IMR-90 (cell line): Measurements from ENCODE around the gene ROMO1. TPM values are rescaled to one million over a fixed set of nuclear protein-coding genes. Genes with fewer than 3 reads are reported as not detected.
"Not testable (repeated sequence)": the region's sequence is repeated elsewhere in the genome, so short reads cannot be mapped to it uniquely, and the experiment has no call there.

Experiments used
- ATAC-seq: fragments of 200-7000 bp; cut with Tn5 transposase; 2 replicates; pipeline ENCODE4 v1.9.1; 2020; ENCODE audit warnings: low read depth, mild to moderate bottlenecking, moderate library complexity
- BruUV-seq: library from RNA; stranded (reverse); fragments of 400-500 nt; replicated peaks from 2 replicates; lab custom pipeline; 2021; lab: Mats Ljungman, UMichigan
- CTCF ChIA-PET: fragments of 300-600 bp; formaldehyde crosslinking; extraction: SDS; loops from one replicate; lab custom pipeline; 2021; ENCODE audit warnings: antibody characterized with exemption; lab: Yijun Ruan, JAX
- POLR2A ChIA-PET: fragments of 300-600 bp; sonication (Branson Sonifier 250); formaldehyde crosslinking; loops from one replicate; lab custom pipeline; 2022; ENCODE audit warnings: antibody characterized with exemption; ENCODE audit not compliant: unreplicated experiment; lab: Charles Lee
- DNase-seq: peaks from one replicate; pipeline ENCODE4 v3.0.0; 2013
- H2AFZ ChIP-seq: replicated peaks from 2 replicates; pipeline ENCODE3; 2013; ENCODE audit warnings: low read length, mild to moderate bottlenecking; ENCODE audit not compliant: poor library complexity
- H2AK5ac ChIP-seq: 2 replicates; pipeline ENCODE4 v1.6.1; 2013; ENCODE audit warnings: low read depth, low read length, inconsistent platforms
- H2AK9ac ChIP-seq: replicated peaks from 2 replicates; pipeline ENCODE3; 2013; ENCODE audit warnings: mild to moderate bottlenecking, low read depth, low read length, moderate library complexity; ENCODE audit not compliant: poor library complexity
- H2BK120ac ChIP-seq: 2 replicates; pipeline ENCODE4 v1.6.1; 2013; ENCODE audit warnings: low read depth, low read length, inconsistent platforms
- H2BK15ac ChIP-seq: 3 replicates; pipeline ENCODE4 v1.6.1; 2013; ENCODE audit warnings: low read depth, low read length, inconsistent platforms
- H2BK20ac ChIP-seq: 2 replicates; pipeline ENCODE4 v1.6.1; 2013; ENCODE audit warnings: low read depth, mild to moderate bottlenecking, inconsistent platforms, low read length, moderate library complexity
- H2BK5ac ChIP-seq: 2 replicates; pipeline ENCODE4 v1.6.1; 2013; ENCODE audit warnings: mild to moderate bottlenecking, low read depth, low read length, inconsistent platforms; ENCODE audit not compliant: poor library complexity, severe bottlenecking
- H3K14ac ChIP-seq: replicated peaks from 2 replicates; pipeline ENCODE4 v1.6.1; 2013; ENCODE audit warnings: low read depth, low read length, inconsistent platforms
- H3K18ac ChIP-seq: 2 replicates; pipeline ENCODE4 v1.6.1; 2013; ENCODE audit warnings: low read depth, low read length, control low read depth
- H3K23ac ChIP-seq: 2 replicates; pipeline ENCODE4 v1.6.1; 2013; ENCODE audit warnings: low read depth, low read length, inconsistent platforms
- H3K27ac ChIP-seq: 2 replicates; pipeline ENCODE4 v1.5.1; 2013; ENCODE audit warnings: mild to moderate bottlenecking, control low read depth, low read length; ENCODE audit not compliant: insufficient read depth
- H3K27me3 ChIP-seq: 2 replicates; pipeline ENCODE4 v1.6.1; 2013; ENCODE audit warnings: low read length; ENCODE audit not compliant: control insufficient read depth, insufficient read depth
- H3K36me3 ChIP-seq: 2 replicates; pipeline ENCODE4 v1.6.1; 2013; ENCODE audit warnings: low read length, mixed read lengths; ENCODE audit not compliant: control insufficient read depth, insufficient read depth
- H3K4ac ChIP-seq: 2 replicates; pipeline ENCODE4 v1.6.1; 2013; ENCODE audit warnings: low read depth, low read length, inconsistent platforms
- H3K4me1 ChIP-seq: 2 replicates; pipeline ENCODE4 v1.6.1; 2013; ENCODE audit warnings: low read length, mixed read lengths; ENCODE audit not compliant: control insufficient read depth, insufficient read depth
- H3K4me2 ChIP-seq: 2 replicates; pipeline ENCODE4 v1.6.1; 2013; ENCODE audit warnings: low read depth, mild to moderate bottlenecking, control low read depth, low read length, moderate library complexity
- H3K4me3 ChIP-seq: 2 replicates; pipeline ENCODE4 v1.5.1; 2013; ENCODE audit warnings: low read depth, mild to moderate bottlenecking, control low read depth, low read length, moderate library complexity; ENCODE audit not compliant: insufficient read depth
- H3K56ac ChIP-seq: 2 replicates; pipeline ENCODE4 v1.6.1; 2013; ENCODE audit warnings: low read length, inconsistent platforms; ENCODE audit not compliant: insufficient read depth; ENCODE audit errors: extremely low read depth
- H3K79me1 ChIP-seq, 2 experiments: 2 replicates each; pipeline ENCODE4 v1.6.1; 2013; ENCODE audit warnings: low read length in 2 of 2, inconsistent platforms in 1 of 2, low read depth in 1 of 2
- H3K9ac ChIP-seq: 2 replicates; pipeline ENCODE4 v1.6.1; 2013; ENCODE audit warnings: low read depth, low read length, control low read depth
- H3K9me1 ChIP-seq: 2 replicates; pipeline ENCODE4 v1.6.1; 2013; ENCODE audit warnings: low read length, inconsistent platforms; ENCODE audit not compliant: insufficient read depth
- H3K9me3 ChIP-seq: 2 replicates; pipeline ENCODE4 v1.6.1; 2013; ENCODE audit warnings: low read length; ENCODE audit not compliant: control insufficient read depth, insufficient read depth
- H4K20me1 ChIP-seq: 2 replicates; pipeline ENCODE4 v1.6.1; 2013; ENCODE audit warnings: low read length, inconsistent platforms; ENCODE audit not compliant: insufficient read depth
- H4K5ac ChIP-seq: 2 replicates; pipeline ENCODE4 v1.6.1; 2013; ENCODE audit warnings: mild to moderate bottlenecking, low read depth, low read length, control low read depth
- H4K8ac ChIP-seq, 2 experiments: 2 replicates each; pipeline ENCODE4 v1.6.1; 2013; ENCODE audit warnings: low read depth in 2 of 2, low read length in 2 of 2, control low read depth in 1 of 2, inconsistent platforms in 1 of 2
- H4K91ac ChIP-seq: 2 replicates; pipeline ENCODE4 v1.6.1; 2013; ENCODE audit warnings: low read depth, low read length, inconsistent platforms; ENCODE audit not compliant: insufficient read depth
- CTCF ChIP-seq: conservative IDR thresholded peaks from 2 replicates; pipeline ENCODE4 v1.5.1; 2012; ENCODE audit warnings: mild to moderate bottlenecking, low read depth, low read length, improper control_type of control experiment
- WGBS, 2 experiments: methylation state at CpG; one replicate each; pipeline versions ENCODE4 v1.1.5 to v1.1.7; 2013; ENCODE audit warnings: missing lambda C conversion rate in 2 of 2; ENCODE audit not compliant: insufficient read length in 1 of 2; ENCODE audit errors: extremely low coverage in 2 of 2; 5-methylcytosine and 5-hydroxymethylcytosine counted together
- dilution Hi-C: fragments of 300-500 bp; cut with HindIII; formaldehyde crosslinking; loops from one replicate; pipeline ENCODE4 v1.14.3; 2018; ENCODE audit warnings: low sequenced_read_pairs; ENCODE audit not compliant: unreplicated experiment
- in situ Hi-C: fragments of 300-500 bp; cut with MboI; formaldehyde crosslinking; loops from 3 replicates; pipeline ENCODE4 v1.14.3; 2019; ENCODE audit warnings: low sequenced_read_pairs, inconsistent platforms, mixed read lengths
- intact Hi-C: fragments of 100-400 bp; cut with micrococcal nuclease; formaldehyde crosslinking; loops from 2 replicates; pipeline ENCODE4 v1.10.0; 2022
- polyA plus RNA-seq, 3 experiments: library from polyadenylated mRNA; depleted of rRNA; stranded (reverse); fragments of >200 nt; gene quantifications; 2 replicates each; pipeline ENCODE4 v1.2.3, GENCODE V29; 2012; ENCODE audit warnings: low replicate concordance in 1 of 3
- total RNA-seq: library from RNA; depleted of rRNA; stranded (reverse); fragments of >200 nt; gene quantifications from 2 replicates; pipeline ENCODE4 v1.2.3, GENCODE V29; 2012

ROMO1 gene
- total and polyA plus RNA-seq, 2 of the 4 experiments (the other 2 are of a cell fraction), result 223 to 555 TPM

- BruUV-seq, H3K14ac ChIP-seq, H2AK5ac ChIP-seq, H4K20me1 ChIP-seq, H3K79me1 ChIP-seq, H3K4me1 ChIP-seq, H2BK15ac ChIP-seq, H3K4me2 ChIP-seq, H3K23ac ChIP-seq, H3K9ac ChIP-seq, H2AFZ ChIP-seq, H2BK5ac ChIP-seq, dilution Hi-C loops, H3K18ac ChIP-seq, H3K27ac ChIP-seq, H3K4ac ChIP-seq, H3K9me3 ChIP-seq, POLR2A ChIA-PET, H4K5ac ChIP-seq, H3K4me3 ChIP-seq, H2BK120ac ChIP-seq, H3K27me3 ChIP-seq, in situ Hi-C loops, H2AK9ac ChIP-seq, ATAC-seq, H3K56ac ChIP-seq, DNase-seq, intact Hi-C loops, H2BK20ac ChIP-seq, H4K91ac ChIP-seq, H4K8ac ChIP-seq, H3K9me1 ChIP-seq, CTCF ChIA-PET: not testable (repeated sequence)
- 100% methylated on average over 2 of the region's 11 CpGs; no CpG with 5 or more reads in 1 of the 2 experiments for WGBS, 2 experiments
- H3K36me3 ChIP-seq, result peaks cover 30% of the 10 kb centered on the region
- TF ChIP-seq CTCF, result peak; percentile 19; the same call in 1 of the 2 replicates
Observed at GRCh38 chr20:35686872-35687271, 12.3 kb upstream of the ROMO1 start.
